Right ventricle myocardium superior (tissue), 1 donor: ENCODE measurements around the gene LHFPL6. TPM values are rescaled to one million over a fixed set of nuclear protein-coding genes. Genes with fewer than 3 reads are reported as not detected.

ENCODE experiments used
- ATAC-seq: fragments of 200-7000 bp; cut with Tn5 transposase; one replicate; pipeline ENCODE4 v1.9.1; 2020; ENCODE audit warnings: mild to moderate bottlenecking; ENCODE audit not compliant: poor library complexity
- DNase-seq: peaks from one replicate; pipeline ENCODE4 v3.0.0-alpha.2; 2020
- intact Hi-C: fragments of 100-400 bp; cut with DNase I; formaldehyde crosslinking; loops from one replicate; pipeline ENCODE4 v1.11.2; 2022
- total RNA-seq: library from RNA; stranded (reverse); fragmentation: NEBNext Ultra II Directional; extraction: Animal tissue kit (Norgen Biotek cat#: 25700); gene quantifications from one replicate; pipeline ENCODE4 v1.2.1, GENCODE V29; 2021
- donor health status: DM: no; HTN: yes; CAD: no; lungs with severe emphysema.

LHFPL6 gene
- total RNA-seq, 1 donor from 2014 or later = 53.0 TPM

DNA sequence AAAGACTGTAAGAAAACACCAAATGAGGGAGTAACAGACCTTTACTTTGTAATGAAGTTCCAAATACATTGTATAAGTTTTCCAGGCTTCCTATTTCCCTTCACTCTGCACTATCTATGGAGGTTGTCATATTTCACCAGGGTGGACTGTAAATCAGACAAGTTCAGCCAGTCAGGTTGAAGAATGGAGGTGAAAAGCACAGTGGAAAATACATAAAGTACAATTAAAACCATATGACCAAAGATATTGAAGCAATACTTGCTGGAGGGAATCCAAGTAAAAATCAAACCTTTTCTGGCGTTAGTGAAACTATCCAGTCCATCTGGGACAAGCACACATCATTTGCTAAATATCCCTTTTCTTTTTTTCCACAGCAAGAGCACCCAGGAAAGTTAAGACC, 3.2 kb downstream of the LHFPL6 start:
- DNase-seq = no peak
- no peak for ATAC-seq
- intact Hi-C loops = loop anchor here (5.0 kb wide), 1 partner anchor 188 kb away; no protein-coding TSS in a partner anchor

GRCh38 chr13:39599012-39599411, 4.0 kb downstream of the LHFPL6 start:
- intact Hi-C loops = no loop called here
- DNase-seq (no peak), ATAC-seq (no peak)

DNA sequence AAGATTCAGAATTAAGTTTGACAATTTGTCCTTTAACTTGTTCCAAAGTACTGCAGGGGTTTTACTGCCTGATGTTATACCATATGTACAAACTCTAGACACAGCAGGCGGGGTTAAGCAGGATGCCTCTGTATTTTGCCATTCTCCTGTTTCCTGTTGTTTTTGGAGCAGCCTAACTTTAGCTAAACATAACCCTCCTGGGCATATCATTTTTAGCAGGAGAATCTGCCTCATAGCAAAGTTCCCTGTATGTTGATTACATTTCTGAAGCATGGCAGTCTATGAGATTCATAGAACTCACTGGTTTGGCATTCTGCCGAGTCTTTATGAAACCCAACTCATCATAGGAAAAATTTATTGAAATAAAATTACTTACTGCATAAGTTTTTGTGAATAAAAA, 5.2 kb downstream of the LHFPL6 start:
- intact Hi-C loops = no loop called here
- ATAC-seq (no peak), DNase-seq (no peak)

- intact Hi-C loops = no loop called here
- no peak for DNase-seq
- ATAC-seq = no peak
Measured at GRCh38 chr13:39596685-39597084, 6.3 kb downstream of the LHFPL6 start.

- ATAC-seq = no peak
- no peak for DNase-seq
- intact Hi-C loops = no loop called here
Measured at GRCh38 chr13:39596176-39596575, 6.8 kb downstream of the LHFPL6 start.

GRCh38 chr13:39590466-39591036, 12.4 kb downstream of the LHFPL6 start:
- ATAC-seq = no peak
- intact Hi-C loops = no loop called here
- no peak for DNase-seq

GRCh38 chr13:39588384-39588783, 14.6 kb downstream of the LHFPL6 start:
- DNase-seq (no peak), ATAC-seq (no peak)
- intact Hi-C loops = no loop called here

- DNase-seq = no peak
- intact Hi-C loops = no loop called here
- ATAC-seq = peak; percentile 33
Measured at GRCh38 chr13:39587939-39588338, 15.1 kb downstream of the LHFPL6 start.

- no peak for DNase-seq
- ATAC-seq = no peak
- intact Hi-C loops = no loop called here
Measured at GRCh38 chr13:39586958-39587605, 15.9 kb downstream of the LHFPL6 start.

GRCh38 chr13:39586151-39586550, 16.8 kb downstream of the LHFPL6 start:
- intact Hi-C loops = no loop called here
- no peak for ATAC-seq

GRCh38 chr13:39585219-39585618, 17.8 kb downstream of the LHFPL6 start:
- DNase-seq (no peak), ATAC-seq (no peak)
- intact Hi-C loops = no loop called here

More at GRCh38 chr13:39586151-39586550, 16.8 kb downstream of the LHFPL6 start:
- no peak for DNase-seq

- ATAC-seq = no peak
- DNase-seq = no peak
- intact Hi-C loops = no loop called here
Measured at GRCh38 chr13:39580881-39581575, 22.0 kb downstream of the LHFPL6 start.

DNA sequence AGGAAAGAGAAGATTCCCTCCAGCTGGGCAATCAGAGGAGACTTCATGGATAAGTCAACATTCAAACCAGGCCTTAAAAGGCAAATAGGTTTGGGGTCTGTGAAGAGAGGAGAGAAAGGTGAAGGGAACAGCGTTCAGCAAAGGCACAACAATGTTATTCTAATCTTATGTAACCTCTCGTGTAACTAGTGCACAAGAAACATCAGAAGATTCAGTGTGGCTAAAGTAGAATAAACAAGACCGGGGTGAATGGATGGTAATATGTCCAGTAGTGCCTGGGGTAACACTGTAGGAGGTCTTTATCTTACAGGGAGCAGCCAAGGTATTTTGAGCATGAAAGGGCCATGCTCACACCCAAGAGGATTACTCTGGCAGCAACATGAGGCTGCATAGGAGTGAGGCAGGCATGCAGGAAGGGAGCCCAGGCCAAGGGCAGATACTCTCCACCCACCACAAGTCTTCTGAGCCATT, 24.1 kb downstream of the LHFPL6 start:
- ATAC-seq = peak; percentile 17
- intact Hi-C loops = loop anchor here (10.0 kb wide), 1 partner anchor 74 kb away; no protein-coding TSS in a partner anchor
- no peak for DNase-seq

DNA sequence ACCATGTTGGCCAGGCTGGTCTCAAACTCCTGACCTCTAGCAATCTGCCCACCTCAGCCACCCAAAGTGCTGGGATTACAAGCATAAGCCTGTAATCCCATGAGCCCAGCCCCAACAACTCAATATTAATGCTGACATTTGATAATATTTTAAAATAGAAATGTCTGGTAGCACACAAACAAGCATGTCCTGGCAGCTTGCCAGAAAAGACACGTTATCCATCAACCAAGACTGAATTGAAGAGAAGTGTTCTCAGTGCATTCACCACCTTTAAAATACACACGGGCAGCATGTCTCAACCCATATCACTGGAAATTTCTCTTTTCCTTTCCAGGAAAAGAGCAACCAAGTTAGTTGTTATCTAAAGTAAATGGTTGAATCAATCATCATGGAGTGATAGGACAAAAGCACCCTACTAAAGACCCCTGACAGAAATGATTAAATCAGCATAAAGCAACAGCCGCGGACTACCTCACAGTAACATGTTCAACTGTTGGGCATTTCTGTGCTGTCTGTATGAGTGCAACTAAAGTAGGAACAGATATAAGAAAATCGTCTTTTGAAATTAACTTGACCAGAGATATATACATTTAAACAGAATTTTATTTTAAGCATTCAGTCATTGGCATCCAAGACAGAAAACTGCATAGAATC, 25.0 kb downstream of the LHFPL6 start:
- no peak for DNase-seq
- peak; percentile 58 for ATAC-seq
- intact Hi-C loops = loop anchor here (10.0 kb wide), 1 partner anchor 73 kb away; no protein-coding TSS in a partner anchor

DNA sequence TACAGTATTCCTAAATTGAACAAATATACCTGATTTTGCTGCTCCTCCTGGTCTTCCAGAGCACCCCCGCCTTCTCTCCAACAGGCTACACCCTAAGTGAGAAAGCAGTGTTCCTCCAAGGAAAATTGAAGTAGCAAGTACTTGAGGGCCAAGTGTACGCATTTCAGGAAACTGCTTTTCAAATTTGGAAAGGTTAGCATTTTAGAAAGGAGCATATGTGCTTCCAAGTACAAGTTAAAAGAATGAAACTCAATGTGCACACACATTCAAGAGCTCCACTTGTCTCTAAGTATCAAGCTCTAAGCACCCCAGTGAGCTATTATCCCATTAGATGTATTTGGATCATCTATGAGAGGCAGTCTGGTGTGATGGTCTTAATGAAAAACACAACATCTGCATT, 25.8 kb downstream of the LHFPL6 start:
- DNase-seq (no peak), ATAC-seq (no peak)
- intact Hi-C loops = loop anchor here (10.0 kb wide), 1 partner anchor 72 kb away; no protein-coding TSS in a partner anchor

- ATAC-seq (no peak), DNase-seq (no peak)
- intact Hi-C loops = loop anchor here (10.0 kb wide), 1 partner anchor 71 kb away; no protein-coding TSS in a partner anchor
Measured at GRCh38 chr13:39575641-39576238, 27.3 kb downstream of the LHFPL6 start.

- DNase-seq (peak; percentile 72), ATAC-seq (peak; percentile 84)
- intact Hi-C loops = loop anchor here (10.0 kb wide), 1 partner anchor 67 kb away; no protein-coding TSS in a partner anchor
Measured at GRCh38 chr13:39571502-39572092, 31.4 kb downstream of the LHFPL6 start.

DNA sequence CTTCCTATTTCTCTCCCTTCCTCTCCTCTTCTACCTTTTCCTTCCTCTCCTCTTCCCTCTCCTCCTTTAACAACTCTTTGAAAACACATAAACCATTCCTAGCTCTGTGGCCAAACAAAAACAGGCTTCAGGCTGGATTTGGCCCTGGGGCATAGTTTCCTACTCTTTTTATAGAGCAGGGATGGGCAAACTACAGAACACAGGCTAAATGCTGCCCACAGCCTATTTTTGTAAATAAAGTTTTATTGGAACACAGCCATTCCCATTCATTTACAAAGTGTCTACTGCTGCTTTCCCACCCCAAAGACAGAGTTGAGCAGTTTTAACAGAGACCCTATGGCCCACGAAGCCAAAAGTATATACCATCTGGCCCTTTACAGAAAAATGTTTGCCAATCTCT, 35.4 kb downstream of the LHFPL6 start:
- intact Hi-C loops = no loop called here
- ATAC-seq = no peak

More for the DNA sequence above, 35.4 kb downstream of the LHFPL6 start:
- no peak for DNase-seq
